Astrocyte of the cerebellum (primary cell): ENCODE measurements around the gene PARD3B.

Experiments used
- DNase-seq: peaks from one replicate; pipeline ENCODE4 v3.0.0-alpha.2; 2011; ENCODE audit warnings: low read depth
- H3K4me3 ChIP-seq: 2 replicates; pipeline ENCODE4 v1.5.1; 2011; ENCODE audit warnings: mild to moderate bottlenecking, low read depth, low read length, moderate library complexity
- in situ Hi-C: cut with HindIII; loops from 2 replicates; pipeline ENCODE4 v1.10.0; 2017; ENCODE audit warnings: low sequenced_read_pairs
- TF ChIP-seq, protein P1 (sequence below): IDR thresholded peaks from 2 replicates; pipeline ENCODE4 v1.5.1; 2012; ENCODE audit warnings: low read length, low read depth, moderate library complexity, mild to moderate bottlenecking; ENCODE audit errors: missing control alignments

PARD3B gene

DNA sequence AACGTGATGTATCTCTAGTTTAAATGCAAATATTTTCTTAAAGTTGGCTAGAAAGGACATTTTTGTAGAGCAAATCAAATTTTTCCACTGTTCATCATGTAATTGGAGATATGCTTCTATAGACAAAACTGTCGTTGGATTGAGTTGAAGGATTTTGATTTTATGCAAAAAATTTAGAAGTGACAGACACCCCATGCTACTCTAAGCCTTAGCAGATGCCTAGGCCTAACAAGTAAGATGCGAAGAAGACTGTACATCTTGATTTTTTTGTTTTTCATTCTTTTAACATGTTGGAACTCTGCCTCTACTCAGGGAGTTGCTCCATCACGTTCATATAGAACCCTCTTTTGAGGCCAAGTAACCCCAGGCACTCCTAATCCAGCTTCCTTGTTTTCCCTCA, 331.0 kb downstream of the PARD3B start:
- TF ChIP-seq, protein P1, sequence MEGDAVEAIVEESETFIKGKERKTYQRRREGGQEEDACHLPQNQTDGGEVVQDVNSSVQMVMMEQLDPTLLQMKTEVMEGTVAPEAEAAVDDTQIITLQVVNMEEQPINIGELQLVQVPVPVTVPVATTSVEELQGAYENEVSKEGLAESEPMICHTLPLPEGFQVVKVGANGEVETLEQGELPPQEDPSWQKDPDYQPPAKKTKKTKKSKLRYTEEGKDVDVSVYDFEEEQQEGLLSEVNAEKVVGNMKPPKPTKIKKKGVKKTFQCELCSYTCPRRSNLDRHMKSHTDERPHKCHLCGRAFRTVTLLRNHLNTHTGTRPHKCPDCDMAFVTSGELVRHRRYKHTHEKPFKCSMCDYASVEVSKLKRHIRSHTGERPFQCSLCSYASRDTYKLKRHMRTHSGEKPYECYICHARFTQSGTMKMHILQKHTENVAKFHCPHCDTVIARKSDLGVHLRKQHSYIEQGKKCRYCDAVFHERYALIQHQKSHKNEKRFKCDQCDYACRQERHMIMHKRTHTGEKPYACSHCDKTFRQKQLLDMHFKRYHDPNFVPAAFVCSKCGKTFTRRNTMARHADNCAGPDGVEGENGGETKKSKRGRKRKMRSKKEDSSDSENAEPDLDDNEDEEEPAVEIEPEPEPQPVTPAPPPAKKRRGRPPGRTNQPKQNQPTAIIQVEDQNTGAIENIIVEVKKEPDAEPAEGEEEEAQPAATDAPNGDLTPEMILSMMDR = no peak
- in situ Hi-C loops = no loop called here
- DNase-seq = no peak
- H3K4me3 ChIP-seq = no peak overlapping the region

DNA sequence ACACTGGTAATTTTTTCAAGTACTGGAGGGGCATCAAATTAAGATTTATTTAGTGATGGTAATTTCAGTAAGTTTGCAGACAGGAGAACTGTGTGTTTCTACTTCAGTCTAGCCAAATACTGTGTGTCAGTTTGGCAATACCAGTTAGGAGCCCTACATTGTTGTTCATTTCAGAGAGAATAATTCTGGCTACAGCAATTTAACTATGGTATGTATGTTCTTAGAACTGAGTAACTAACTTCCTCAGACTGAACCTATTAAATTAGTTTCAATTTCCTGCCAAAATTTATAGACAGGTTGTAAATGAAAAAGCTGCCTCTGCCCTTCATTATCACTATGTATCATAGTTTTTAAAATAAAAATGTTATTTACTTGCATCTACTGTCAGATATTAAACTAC, 332.4 kb downstream of the PARD3B start:
- TF ChIP-seq, protein P1 = no peak
- H3K4me3 ChIP-seq = no peak overlapping the region
- DNase-seq = no peak
- in situ Hi-C loops = no loop called here

DNA sequence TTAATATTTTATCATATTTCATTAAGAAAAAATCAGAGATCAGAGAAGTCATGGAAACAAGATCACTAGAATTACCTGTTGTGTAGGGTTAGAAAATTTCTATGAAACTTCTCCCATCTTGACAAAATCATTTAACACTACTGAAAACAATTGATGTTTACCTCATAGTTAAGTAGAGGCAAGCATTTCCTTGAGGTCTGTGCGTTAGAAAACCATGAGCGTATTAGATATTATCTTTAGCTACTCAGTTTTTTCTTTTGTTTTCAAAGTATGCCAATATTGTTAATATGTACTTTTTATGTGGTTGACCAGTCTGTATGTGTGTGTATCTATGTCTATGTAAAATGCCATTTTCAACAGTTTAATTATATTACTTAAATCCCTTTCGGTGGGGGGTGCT, 335.7 kb downstream of the PARD3B start:
- TF ChIP-seq, protein P1 = no peak
- no peak for DNase-seq
- no peak overlapping the region for H3K4me3 ChIP-seq

DNA sequence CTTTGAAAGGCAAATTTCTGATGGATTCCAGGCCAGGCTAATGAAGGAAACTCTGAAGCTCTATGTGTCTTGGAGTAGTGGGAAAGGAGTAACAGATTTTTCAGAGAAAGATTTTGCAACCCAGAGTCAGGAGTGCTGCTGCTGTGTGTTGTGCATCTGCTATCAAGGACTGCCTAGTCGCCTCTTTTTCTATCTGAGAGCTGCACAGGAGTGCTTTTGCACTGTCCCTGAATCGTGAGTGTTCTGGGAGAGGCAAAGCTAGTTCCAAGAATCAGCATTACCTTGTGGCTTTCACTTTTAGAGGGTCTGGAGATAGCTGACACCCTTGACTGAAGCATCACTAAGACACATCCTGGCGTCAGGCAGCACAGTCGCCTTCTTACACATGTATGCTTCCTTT, 336.4 kb downstream of the PARD3B start:
- no peak overlapping the region for H3K4me3 ChIP-seq
- in situ Hi-C loops = no loop called here
- no peak for DNase-seq
- TF ChIP-seq, protein P1 = no peak

More for the DNA sequence above, 335.7 kb downstream of the PARD3B start:
- in situ Hi-C loops = no loop called here

DNA sequence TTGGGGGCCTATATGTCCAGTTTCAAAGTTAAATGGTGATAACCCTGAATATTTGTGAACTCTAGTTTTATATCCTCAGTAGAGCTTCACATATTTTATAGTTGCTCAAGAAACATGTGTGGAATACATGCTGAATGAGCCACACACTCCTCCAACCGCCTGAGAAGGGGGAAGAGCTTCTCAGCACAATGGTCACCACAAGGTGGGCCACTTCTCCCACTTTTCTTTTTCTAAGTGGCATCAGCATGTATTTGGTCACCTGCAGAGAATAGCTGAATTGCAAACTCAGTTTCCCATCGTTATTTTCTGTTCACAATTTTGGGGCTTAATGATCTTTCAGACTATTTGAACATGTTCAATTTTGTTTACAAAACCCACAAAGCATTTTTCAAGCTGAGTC, 340.5 kb downstream of the PARD3B start:
- in situ Hi-C loops = no loop called here
- DNase-seq = no peak
- H3K4me3 ChIP-seq = no peak overlapping the region
- TF ChIP-seq, protein P1 = no peak

DNA sequence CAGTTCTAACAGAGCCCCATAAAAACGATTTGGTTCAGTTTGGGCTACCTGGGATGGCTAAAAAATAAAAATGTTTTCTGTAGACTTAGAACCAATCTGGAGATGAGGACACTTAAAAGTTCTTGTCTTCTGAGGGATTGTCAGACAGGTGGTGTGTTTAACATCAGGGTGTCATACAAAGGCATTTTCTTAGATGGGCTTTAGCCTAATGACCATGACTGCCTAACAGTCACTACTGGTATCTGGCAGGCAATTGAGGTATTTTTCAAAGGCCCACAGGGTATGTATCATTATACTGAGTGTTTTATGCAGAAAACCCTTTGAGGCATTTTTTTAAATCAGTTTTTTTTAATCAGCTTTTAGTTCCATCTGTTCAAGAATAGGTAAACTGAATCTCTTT, 341.4 kb downstream of the PARD3B start:
- no peak for DNase-seq
- TF ChIP-seq, protein P1 = no peak
- in situ Hi-C loops = no loop called here
- no peak overlapping the region for H3K4me3 ChIP-seq

DNA sequence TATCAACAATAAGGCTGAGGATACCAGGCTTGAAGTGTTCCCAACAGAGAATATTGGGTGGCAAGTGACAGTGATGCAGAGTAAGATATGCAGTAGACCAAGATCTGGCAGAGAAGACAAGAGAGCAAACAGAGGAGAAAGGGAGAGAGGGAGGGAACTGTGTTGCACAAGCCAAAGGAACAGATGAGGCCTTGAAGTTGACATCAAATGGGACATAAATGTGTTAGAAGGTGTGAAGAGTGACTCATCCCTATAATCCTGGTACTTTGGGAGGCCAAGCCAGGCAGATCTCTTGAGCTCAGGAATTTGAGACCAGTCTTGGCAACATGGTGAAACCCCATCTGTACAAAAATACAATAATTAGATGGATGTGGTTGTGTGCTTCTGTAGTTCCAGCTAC, 342.9 kb downstream of the PARD3B start:
- no peak overlapping the region for H3K4me3 ChIP-seq
- DNase-seq = no peak
- in situ Hi-C loops = no loop called here
- TF ChIP-seq, protein P1 = no peak
